Measurements from ENCODE around the gene BANF2. TPM values are rescaled to one million over a fixed set of nuclear protein-coding genes. Genes with fewer than 3 reads are reported as not detected.

Gene BANF2
- total RNA-seq, 1 experiment from 2014 or later: not detected

GRCh38 chr20:17772005-17772343, 72.2 kb downstream of the BANF2 start:
- ChIA-PET POLR2A (no interaction called here), RAD21 (ENCODE audit: low non-redundant PET in 1 of 2, low total read pairs in 2 of 2, uncharacterized antibody in 2 of 2, unreplicated experiment in 2 of 2) (no interaction called here), CTCF (no interaction called here)
- no peak overlapping the region for H3K9ac ChIP-seq (ENCODE audit: low read length)
- no TSS peak for BruUV-seq (replicated peaks)
- intact Hi-C loops (cut with micrococcal nuclease): no loop called here
- no peak for ATAC-seq
- H3K4me3 ChIP-seq (replicated peaks in 1 of 2; ENCODE audit: low read depth in 1 of 2, low read length in 2 of 2): no peak overlapping the region
- H3K4me2 ChIP-seq (ENCODE audit: low read length): no peak overlapping the region
- H3K4me1 ChIP-seq (ENCODE audit: control insufficient read depth in 1 of 2, insufficient read depth in 2 of 2, low read length in 2 of 2): no peaks in the 10 kb centered on the region
- H4K20me1 ChIP-seq (ENCODE audit: insufficient read depth): no peaks in the 10 kb centered on the region
- H2AFZ ChIP-seq (ENCODE audit: low read depth, low read length, poor library complexity, severe bottlenecking): no peak overlapping the region
- TF ChIP-seq EZH2 (IDR thresholded peaks at IDR 0.05): no peak
- no peak for TF ChIP-seq CBX3 (IDR thresholded peaks at IDR 0.05; ENCODE audit: low read depth)
- TF ChIP-seq EZH2phosphoT487 (IDR thresholded peaks at IDR 0.05; ENCODE audit: borderline replicate concordance): no peak
- TF ChIP-seq EGR1 (IDR thresholded peaks at IDR 0.05; ENCODE audit: low read depth): no peak
- no peak for TF ChIP-seq TCF7L2 (IDR thresholded peaks at IDR 0.05; ENCODE audit: borderline replicate concordance, extremely low read depth, insufficient read depth, insufficient read length)
- no peak for TF ChIP-seq ZNF274 (IDR thresholded peaks at IDR 0.05; ENCODE audit: low read depth, low read length)
- no peak for TF ChIP-seq FOSL1 (IDR thresholded peaks at IDR 0.05; ENCODE audit: low read depth)
- no peak for DNase-seq (ENCODE audit: low read depth, low spot score)
- H3K27me3 ChIP-seq (ENCODE audit: insufficient read depth, low read length): 0 out of 2 replicates have a peak, but pooled peaks cover 3% of the 10 kb centered on the region
- no peaks in the 10 kb centered on the region for H3K79me2 ChIP-seq (ENCODE audit: insufficient read depth, low read length)
- H3K27ac ChIP-seq (ENCODE audit: low read depth, low read length): no peak overlapping the region
- no peaks in the 10 kb centered on the region for H3K36me3 ChIP-seq (ENCODE audit: control insufficient read depth in 1 of 2, insufficient read depth in 2 of 2, low read length in 2 of 2)
- no peaks in the 10 kb centered on the region for H3K9me3 ChIP-seq (ENCODE audit: control insufficient read depth in 1 of 2, insufficient read depth in 1 of 2, low read depth in 1 of 2, low read length in 2 of 2)
- H3K9me2 ChIP-seq (ENCODE audit: insufficient read depth): no peaks in the 10 kb centered on the region

GRCh38 chr20:17773619-17774018, 73.9 kb downstream of the BANF2 start:
- intact Hi-C loops (cut with micrococcal nuclease): no loop called here
- Histone ChIP-seq H3K27me3 (ENCODE audit: insufficient read depth, low read length) (0 out of 2 replicates have a peak, but pooled peaks cover 3% of the 10 kb centered on the region), H3K9me3 (ENCODE audit: control insufficient read depth in 1 of 2, insufficient read depth in 1 of 2, low read depth in 1 of 2, low read length in 2 of 2) (no peaks in the 10 kb centered on the region), H3K9me2 (ENCODE audit: insufficient read depth) (no peaks in the 10 kb centered on the region), H3K79me2 (ENCODE audit: insufficient read depth, low read length) (no peaks in the 10 kb centered on the region), H3K4me3 (replicated peaks in 1 of 2; ENCODE audit: low read depth in 1 of 2, low read length in 2 of 2) (no peak overlapping the region), H3K27ac (ENCODE audit: low read depth, low read length) (no peak overlapping the region), H2AFZ (ENCODE audit: low read depth, low read length, poor library complexity, severe bottlenecking) (no peak overlapping the region), H4K20me1 (ENCODE audit: insufficient read depth) (no peaks in the 10 kb centered on the region), H3K9ac (ENCODE audit: low read length) (no peak overlapping the region), H3K36me3 (ENCODE audit: control insufficient read depth in 1 of 2, insufficient read depth in 2 of 2, low read length in 2 of 2) (no peaks in the 10 kb centered on the region), H3K4me1 (ENCODE audit: control insufficient read depth in 1 of 2, insufficient read depth in 2 of 2, low read length in 2 of 2) (no peaks in the 10 kb centered on the region), H3K4me2 (ENCODE audit: low read length) (no peak overlapping the region)
- ChIA-PET CTCF (no interaction called here), RAD21 (ENCODE audit: low non-redundant PET in 1 of 2, low total read pairs in 2 of 2, uncharacterized antibody in 2 of 2, unreplicated experiment in 2 of 2) (no interaction called here), POLR2A (no interaction called here)
- ATAC-seq (no peak), DNase-seq (ENCODE audit: low read depth, low spot score) (no peak)
- TF ChIP-seq REST (IDR thresholded peaks at IDR 0.05; ENCODE audit: low read depth) (no peak), EGR1 (IDR thresholded peaks at IDR 0.05; ENCODE audit: low read depth) (no peak), SRF (IDR thresholded peaks at IDR 0.05; ENCODE audit: low read depth) (no peak), EZH2 (IDR thresholded peaks at IDR 0.05) (no peak), SP1 (IDR thresholded peaks at IDR 0.05; ENCODE audit: low read depth) (no peak), ZFX (IDR thresholded peaks at IDR 0.05) (no peak), POLR2AphosphoS5 (IDR thresholded peaks at IDR 0.05; ENCODE audit: low read depth, low read length) (no peak), FOSL1 (IDR thresholded peaks at IDR 0.05; ENCODE audit: low read depth) (no peak), SIN3A (IDR thresholded peaks at IDR 0.05; ENCODE audit: low read depth) (no peak), MAX (IDR thresholded peaks at IDR 0.05) (no peak), CBX3 (IDR thresholded peaks at IDR 0.05; ENCODE audit: low read depth) (no peak), ATF3 (IDR thresholded peaks at IDR 0.05) (no peak), RAD21 (IDR thresholded peaks at IDR 0.05; ENCODE audit: low read depth) (no peak), CTCF (IDR thresholded peaks at IDR 0.05 in 2 of 3, conservative IDR thresholded peaks at IDR 0.05 in 1 of 3; ENCODE audit: borderline replicate concordance in 1 of 3, insufficient read depth in 1 of 3, low read depth in 2 of 3, low read length in 2 of 3) (no peak)
- no TSS peak for BruUV-seq (replicated peaks)

Data from HCT116 (cell line).